GM12865 (cell line): ENCODE results near the gene CCL23.

Source experiments
- DNase-seq: peaks from one replicate; pipeline ENCODE4 v3.0.0; 2010; ENCODE audit warnings: low read depth
- H3K4me3 ChIP-seq: 2 replicates; pipeline ENCODE4 v1.5.1; 2011; ENCODE audit warnings: mild to moderate bottlenecking, low read depth, low read length, control low read depth
- TF ChIP-seq, protein P1 (sequence below): IDR thresholded peaks from 2 replicates; pipeline ENCODE4 v1.5.1; 2011; ENCODE audit warnings: low read length, control low read depth, low read depth, inconsistent platforms; ENCODE audit not compliant: insufficient read depth; ENCODE audit errors: missing control alignments

CCL23 gene

DNA sequence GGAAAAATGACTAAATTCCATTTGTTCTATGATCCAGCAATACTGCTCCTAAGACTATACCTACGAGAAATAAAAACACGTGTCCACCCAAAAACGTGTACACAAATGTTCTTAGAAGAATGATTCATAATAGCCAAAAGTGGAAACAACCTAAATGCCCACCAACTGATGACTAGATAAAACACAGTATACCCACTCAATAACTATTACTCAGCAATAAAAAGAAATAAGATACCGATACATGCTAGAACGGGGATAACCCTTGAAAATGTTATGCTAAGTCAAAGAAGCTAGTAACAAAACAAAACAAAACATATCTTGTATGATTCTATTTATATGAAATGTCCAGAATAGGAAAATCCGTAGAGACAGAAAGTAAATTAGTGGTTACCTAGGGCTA lies 54.1 kb downstream of the CCL23 start:
- no peak for DNase-seq
- TF ChIP-seq, protein P1, sequence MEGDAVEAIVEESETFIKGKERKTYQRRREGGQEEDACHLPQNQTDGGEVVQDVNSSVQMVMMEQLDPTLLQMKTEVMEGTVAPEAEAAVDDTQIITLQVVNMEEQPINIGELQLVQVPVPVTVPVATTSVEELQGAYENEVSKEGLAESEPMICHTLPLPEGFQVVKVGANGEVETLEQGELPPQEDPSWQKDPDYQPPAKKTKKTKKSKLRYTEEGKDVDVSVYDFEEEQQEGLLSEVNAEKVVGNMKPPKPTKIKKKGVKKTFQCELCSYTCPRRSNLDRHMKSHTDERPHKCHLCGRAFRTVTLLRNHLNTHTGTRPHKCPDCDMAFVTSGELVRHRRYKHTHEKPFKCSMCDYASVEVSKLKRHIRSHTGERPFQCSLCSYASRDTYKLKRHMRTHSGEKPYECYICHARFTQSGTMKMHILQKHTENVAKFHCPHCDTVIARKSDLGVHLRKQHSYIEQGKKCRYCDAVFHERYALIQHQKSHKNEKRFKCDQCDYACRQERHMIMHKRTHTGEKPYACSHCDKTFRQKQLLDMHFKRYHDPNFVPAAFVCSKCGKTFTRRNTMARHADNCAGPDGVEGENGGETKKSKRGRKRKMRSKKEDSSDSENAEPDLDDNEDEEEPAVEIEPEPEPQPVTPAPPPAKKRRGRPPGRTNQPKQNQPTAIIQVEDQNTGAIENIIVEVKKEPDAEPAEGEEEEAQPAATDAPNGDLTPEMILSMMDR = no peak
- no peak overlapping the region for H3K4me3 ChIP-seq
